Stimulated activated memory B cell treated with anti-CD40 and anti-IgM and Interleukin-4, amounts not matched to agents 10 μg/mL and 1 μg/mL and 100 μg/mL, for 72 hours (primary cell): ENCODE results near the gene DPH2.

ENCODE experiments used
- ATAC-seq: fragments of 150-1000 bp; cut with Tn5 transposase; 2 replicates; pipeline ENCODE4 v1.10.0; 2021
- H3K27ac Mint-ChIP-seq: one replicate; pipeline ENCODE4 v1.8.0; 2022; ENCODE audit warnings: mild to moderate bottlenecking, mixed read lengths
- H3K27me3 Mint-ChIP-seq: one replicate; pipeline ENCODE4 v1.8.0; 2022; ENCODE audit warnings: mixed read lengths
- H3K36me3 Mint-ChIP-seq: one replicate; pipeline ENCODE4 v1.8.0; 2022; ENCODE audit warnings: mixed read lengths
- H3K4me1 Mint-ChIP-seq: one replicate; pipeline ENCODE4 v1.8.0; 2022; ENCODE audit warnings: mixed read lengths
- H3K4me3 Mint-ChIP-seq: one replicate; pipeline ENCODE4 v1.8.0; 2022; ENCODE audit warnings: mild to moderate bottlenecking, moderate library complexity, mixed read lengths
- H3K9me3 Mint-ChIP-seq: one replicate; pipeline ENCODE4 v1.8.0; 2022; ENCODE audit warnings: mixed read lengths

Gene DPH2, protein sequence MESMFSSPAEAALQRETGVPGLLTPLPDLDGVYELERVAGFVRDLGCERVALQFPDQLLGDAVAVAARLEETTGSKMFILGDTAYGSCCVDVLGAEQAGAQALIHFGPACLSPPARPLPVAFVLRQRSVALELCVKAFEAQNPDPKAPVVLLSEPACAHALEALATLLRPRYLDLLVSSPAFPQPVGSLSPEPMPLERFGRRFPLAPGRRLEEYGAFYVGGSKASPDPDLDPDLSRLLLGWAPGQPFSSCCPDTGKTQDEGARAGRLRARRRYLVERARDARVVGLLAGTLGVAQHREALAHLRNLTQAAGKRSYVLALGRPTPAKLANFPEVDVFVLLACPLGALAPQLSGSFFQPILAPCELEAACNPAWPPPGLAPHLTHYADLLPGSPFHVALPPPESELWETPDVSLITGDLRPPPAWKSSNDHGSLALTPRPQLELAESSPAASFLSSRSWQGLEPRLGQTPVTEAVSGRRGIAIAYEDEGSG

DNA sequence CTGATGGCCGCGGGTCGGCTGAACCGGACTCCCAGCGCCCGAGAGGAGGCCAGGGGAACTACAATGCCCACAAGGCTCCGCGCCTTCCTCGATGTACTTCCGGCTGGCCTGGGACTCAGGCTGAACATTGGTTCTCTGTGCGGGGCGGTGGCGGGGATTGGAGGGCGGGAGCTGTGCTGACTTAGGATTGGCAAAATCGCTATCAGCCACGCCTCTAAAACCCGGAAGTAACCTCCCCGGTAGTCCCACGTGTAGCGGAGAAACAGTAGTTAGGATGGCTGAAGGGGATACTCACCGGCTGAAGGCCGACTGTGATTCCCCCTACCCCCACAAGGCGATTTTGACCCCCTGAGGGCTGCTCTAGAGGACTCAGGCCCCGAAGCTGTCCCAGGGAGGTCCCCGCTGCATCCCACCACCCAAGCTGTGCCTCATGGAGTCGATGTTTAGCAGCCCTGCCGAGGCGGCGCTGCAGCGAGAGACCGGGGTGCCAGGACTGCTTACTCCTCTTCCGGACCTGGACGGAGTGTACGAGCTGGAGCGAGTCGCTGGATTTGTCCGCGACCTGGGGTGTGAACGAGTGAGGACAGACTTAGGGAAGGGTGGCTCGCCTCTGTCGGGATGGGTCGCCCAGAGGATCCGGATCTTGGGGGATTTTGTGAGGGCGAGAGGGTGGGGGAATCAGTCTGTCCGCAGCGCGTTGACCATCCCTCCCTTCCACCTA, at the start of gene DPH2:
Gene DPH2, plus strand, starts transcription at position 265 of the 721 bp plus-strand sequence. Its CDS starts 166 bp downstream, at position 431.
- H3K4me3 Mint-ChIP-seq, result peak within 1 kb of the TSS; percentile 92
- H3K36me3 Mint-ChIP-seq, result peaks cover 17% of the 10 kb centered on the region
- H3K27ac Mint-ChIP-seq, result peak within 1 kb of the TSS; percentile 78
- peak; percentile 94 for ATAC-seq
- H3K27me3 Mint-ChIP-seq, result no peaks in the 10 kb centered on the region
- no peaks in the 10 kb centered on the region for H3K9me3 Mint-ChIP-seq
- H3K4me1 Mint-ChIP-seq, result peaks cover 38% of the 10 kb centered on the region

GRCh38 chr1:43921022-43921421, 48.8 kb upstream of the DPH2 start:
- Mint-ChIP-seq H3K36me3 (peaks cover 34% of the 10 kb centered on the region), H3K4me3 (no peak overlapping the region), H3K27ac (no peak overlapping the region), H3K27me3 (no peaks in the 10 kb centered on the region), H3K4me1 (no peaks in the 10 kb centered on the region), H3K9me3 (no peaks in the 10 kb centered on the region)
- ATAC-seq, result no peak

DNA sequence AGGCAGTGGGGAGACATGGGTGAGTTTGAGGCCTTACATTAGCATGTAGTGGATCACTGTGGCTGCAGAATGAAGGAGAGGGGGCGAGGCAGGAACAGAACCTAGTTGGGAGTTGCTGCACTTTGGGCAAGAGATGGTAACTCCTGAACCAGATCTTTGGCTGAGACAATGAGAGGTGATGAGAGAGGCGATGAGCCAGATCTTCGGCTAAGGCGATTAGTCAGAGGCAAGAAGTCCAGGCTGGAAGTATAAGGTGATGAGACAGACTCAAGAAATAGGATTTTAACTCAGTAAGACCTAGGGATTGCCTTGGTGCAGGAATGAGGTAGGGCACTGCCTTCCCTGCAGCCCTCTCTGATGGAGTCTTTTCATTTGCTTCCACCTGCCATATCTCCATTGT, 45.3 kb upstream of the DPH2 start:
- H3K9me3 Mint-ChIP-seq, result no peaks in the 10 kb centered on the region
- no peak overlapping the region for H3K4me3 Mint-ChIP-seq
- no peaks in the 10 kb centered on the region for H3K4me1 Mint-ChIP-seq
- peaks cover 39% of the 10 kb centered on the region for H3K36me3 Mint-ChIP-seq
- ATAC-seq, result no peak
- H3K27me3 Mint-ChIP-seq, result no peaks in the 10 kb centered on the region
- no peak overlapping the region for H3K27ac Mint-ChIP-seq

DNA sequence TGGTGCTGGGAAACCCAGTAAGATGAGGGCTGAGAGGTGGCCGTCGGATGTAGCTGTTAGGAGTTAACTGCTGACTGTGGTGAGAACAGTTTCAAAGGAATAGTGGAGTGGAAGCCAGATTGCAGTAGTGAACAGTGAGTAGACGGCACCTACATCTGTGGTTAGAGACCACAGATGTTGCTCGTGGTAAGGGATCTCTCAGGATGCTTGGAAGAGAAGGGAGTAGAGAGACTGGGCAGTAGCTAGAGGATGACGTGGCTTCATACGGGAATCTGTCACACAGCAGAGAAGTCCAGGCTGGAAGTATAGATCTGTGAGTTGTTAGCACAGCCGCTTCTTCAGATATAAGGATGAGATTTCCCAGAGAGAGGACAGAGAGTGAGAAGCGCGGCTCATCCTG, 44.0 kb upstream of the DPH2 start:
- Mint-ChIP-seq H3K27me3 (no peaks in the 10 kb centered on the region), H3K27ac (no peak overlapping the region), H3K4me3 (no peak overlapping the region), H3K36me3 (peaks cover 41% of the 10 kb centered on the region), H3K9me3 (no peaks in the 10 kb centered on the region), H3K4me1 (no peaks in the 10 kb centered on the region)
- ATAC-seq, result no peak

DNA sequence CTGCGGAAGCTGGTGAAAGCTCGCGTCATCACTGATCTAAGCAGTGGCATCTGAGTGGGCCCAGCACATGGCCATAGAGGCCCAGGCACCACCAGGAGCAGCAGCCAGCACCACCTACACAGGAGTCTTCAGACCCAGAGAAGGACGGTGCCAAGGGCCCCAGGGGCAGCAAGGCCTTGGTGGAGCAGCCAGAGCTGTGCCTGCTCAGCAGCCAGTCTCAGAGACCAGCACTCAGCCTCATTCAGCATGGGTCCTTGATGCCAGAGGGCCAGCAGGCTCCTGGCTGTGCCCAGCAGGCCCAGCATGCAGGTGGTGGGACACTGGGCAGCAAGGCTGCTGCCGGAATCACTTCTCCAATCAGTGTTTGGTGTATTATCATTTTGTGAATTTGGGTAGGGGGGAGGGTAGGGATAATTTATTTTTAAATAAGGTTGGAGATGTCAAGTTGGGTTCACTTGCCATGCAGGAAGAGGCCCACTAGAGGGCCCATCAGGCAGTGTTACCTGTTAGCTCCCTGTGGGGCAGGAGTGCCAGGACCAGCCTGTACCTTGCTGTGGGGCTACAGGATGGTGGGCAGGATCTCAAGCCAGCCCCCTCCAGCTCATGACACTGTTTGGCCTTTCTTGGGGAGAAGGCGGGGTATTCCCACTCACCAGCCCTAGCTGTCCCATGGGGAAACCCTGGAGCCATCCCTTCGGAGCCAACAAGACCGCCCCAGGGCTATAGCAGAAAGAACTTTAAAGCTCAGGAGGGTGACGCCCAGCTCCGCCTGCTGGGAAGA, 39.5 kb upstream of the DPH2 start:
- Mint-ChIP-seq H3K4me3 (no peak overlapping the region), H3K27ac (no peak overlapping the region), H3K4me1 (peaks cover 18% of the 10 kb centered on the region), H3K27me3 (peaks cover 33% of the 10 kb centered on the region), H3K36me3 (peaks cover 26% of the 10 kb centered on the region), H3K9me3 (no peaks in the 10 kb centered on the region)
- ATAC-seq, result no peak

GRCh38 chr1:43930949-43931275, 38.9 kb upstream of the DPH2 start:
- no peaks in the 10 kb centered on the region for H3K9me3 Mint-ChIP-seq
- peaks cover 38% of the 10 kb centered on the region for H3K27me3 Mint-ChIP-seq
- no peak overlapping the region for H3K4me3 Mint-ChIP-seq
- ATAC-seq, result no peak
- peaks cover 18% of the 10 kb centered on the region for H3K4me1 Mint-ChIP-seq
- peaks cover 20% of the 10 kb centered on the region for H3K36me3 Mint-ChIP-seq
- H3K27ac Mint-ChIP-seq, result no peak overlapping the region

DNA sequence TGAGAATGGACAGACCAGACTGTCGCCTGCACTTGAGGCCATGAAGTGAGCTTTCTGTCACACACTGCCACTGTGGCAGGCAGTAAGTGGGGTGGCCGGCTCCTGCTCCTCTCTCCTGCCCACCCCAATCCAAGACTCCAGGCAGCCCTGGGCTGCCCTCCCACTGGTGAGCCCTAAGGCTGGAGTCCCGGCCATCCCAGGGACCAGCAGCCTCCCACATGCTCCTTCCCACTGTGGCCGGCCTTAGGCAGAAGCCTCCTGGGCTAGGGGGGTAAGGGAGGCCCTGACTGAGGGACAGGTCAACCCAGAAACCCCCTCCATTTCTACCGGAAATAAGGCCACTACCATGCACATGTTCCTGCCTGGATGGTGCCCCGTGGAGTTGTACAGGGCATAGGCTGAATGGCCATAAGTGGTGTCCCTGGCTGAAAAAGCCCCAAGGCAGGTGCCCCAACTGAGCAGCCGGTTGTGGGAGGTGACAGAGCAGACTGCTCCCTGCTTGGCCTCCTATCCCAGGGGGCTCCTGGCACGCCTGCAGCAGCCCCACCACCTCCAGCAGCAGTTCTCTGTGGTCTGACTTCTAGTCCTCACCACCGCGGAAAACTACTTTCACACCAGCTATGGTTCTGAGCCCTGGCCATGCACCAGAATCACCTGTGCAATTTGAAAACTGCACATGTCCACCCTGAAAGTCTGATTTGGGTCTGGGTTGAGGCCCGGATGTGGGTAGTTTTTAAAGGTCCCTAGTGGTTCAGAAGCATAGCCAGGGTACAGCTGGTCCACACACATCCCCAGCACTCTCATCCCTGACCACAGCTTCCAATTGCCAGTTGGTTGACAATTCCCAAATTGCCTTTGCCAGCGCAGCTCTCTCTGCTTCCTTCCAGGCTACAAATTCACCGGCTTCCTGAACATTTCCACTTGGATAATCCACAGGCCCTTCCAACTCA, 37.8 kb upstream of the DPH2 start:
- Mint-ChIP-seq H3K36me3 (peaks cover 11% of the 10 kb centered on the region), H3K27ac (no peak overlapping the region), H3K27me3 (peaks cover 38% of the 10 kb centered on the region), H3K4me3 (no peak overlapping the region), H3K9me3 (no peaks in the 10 kb centered on the region), H3K4me1 (peaks cover 23% of the 10 kb centered on the region)
- no peak for ATAC-seq

- peaks cover 38% of the 10 kb centered on the region for H3K27me3 Mint-ChIP-seq
- H3K4me3 Mint-ChIP-seq, result no peak overlapping the region
- H3K36me3 Mint-ChIP-seq, result peaks cover 10% of the 10 kb centered on the region
- no peaks in the 10 kb centered on the region for H3K9me3 Mint-ChIP-seq
- H3K4me1 Mint-ChIP-seq, result peaks cover 23% of the 10 kb centered on the region
- no peak overlapping the region for H3K27ac Mint-ChIP-seq
- ATAC-seq, result no peak
These were observed 36.9 kb upstream of the DPH2 start for GRCh38 chr1:43932786-43933385.

DNA sequence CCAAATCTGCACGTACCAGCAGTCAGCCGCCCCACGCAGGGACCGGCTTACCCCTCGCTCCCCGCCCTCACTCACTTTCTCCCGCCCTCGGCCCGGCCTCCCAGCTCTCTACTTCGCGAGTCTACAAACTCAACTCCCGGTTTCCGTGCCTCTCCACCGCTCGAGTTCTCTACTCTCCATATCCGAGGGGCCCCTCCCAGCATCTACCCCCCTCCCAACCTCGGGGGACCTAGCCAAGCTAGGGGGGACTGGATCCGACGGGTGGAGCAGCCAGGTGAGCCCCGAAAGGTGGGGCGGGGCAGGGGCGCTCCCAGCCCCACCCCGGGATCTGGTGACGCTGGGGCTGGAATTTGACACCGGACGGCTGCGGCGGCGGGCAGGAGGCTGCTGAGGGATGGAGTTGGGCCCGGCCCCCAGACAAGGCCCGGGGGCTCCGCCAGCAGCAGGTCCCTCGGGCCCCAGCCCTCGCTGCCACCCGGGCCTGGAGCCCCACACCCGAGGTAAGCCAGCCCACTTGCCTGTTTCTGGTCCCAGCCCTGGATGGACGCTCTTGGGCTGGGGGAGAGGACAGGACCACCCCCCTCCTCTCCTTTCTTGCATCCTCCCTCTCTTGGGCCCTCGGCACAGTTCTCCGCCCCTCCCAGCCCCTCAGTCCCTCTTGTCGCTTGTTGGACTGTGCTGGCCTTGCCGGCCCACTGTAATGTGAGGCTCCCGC, 36.3 kb upstream of the DPH2 start, which contains the start of gene ARTN:
Gene ARTN, plus strand, starts transcription at position 416 of the 715 bp plus-strand sequence. CDS start 1,856 bp downstream, outside the sequence.
- Mint-ChIP-seq H3K4me3 (peak within 1 kb of the TSS; percentile 46), H3K27me3 (peaks cover 38% of the 10 kb centered on the region), H3K9me3 (no peaks in the 10 kb centered on the region), H3K4me1 (peaks cover 23% of the 10 kb centered on the region), H3K36me3 (peaks cover 16% of the 10 kb centered on the region), H3K27ac (no peak within 1 kb of the TSS)
- no peak for ATAC-seq

- no peaks in the 10 kb centered on the region for H3K9me3 Mint-ChIP-seq
- H3K4me3 Mint-ChIP-seq, result peak overlapping the region; percentile 46
- H3K36me3 Mint-ChIP-seq, result peaks cover 21% of the 10 kb centered on the region
- peaks cover 23% of the 10 kb centered on the region for H3K4me1 Mint-ChIP-seq
- ATAC-seq, result peak; percentile 53
- peaks cover 38% of the 10 kb centered on the region for H3K27me3 Mint-ChIP-seq
- H3K27ac Mint-ChIP-seq, result no peak overlapping the region
These were observed 35.5 kb upstream of the DPH2 start for GRCh38 chr1:43934101-43934985.

- ATAC-seq, result no peak
- H3K27me3 Mint-ChIP-seq, result peaks cover 38% of the 10 kb centered on the region
- H3K4me3 Mint-ChIP-seq, result no peak overlapping the region
These were observed 34.9 kb upstream of the DPH2 start for GRCh38 chr1:43934986-43935324.

GRCh38 chr1:43935711-43936427, 33.9 kb upstream of the DPH2 start:
- Mint-ChIP-seq H3K27me3 (peaks cover 38% of the 10 kb centered on the region), H3K27ac (no peak overlapping the region), H3K4me1 (peaks cover 23% of the 10 kb centered on the region), H3K4me3 (peak overlapping the region; percentile 4), H3K36me3 (peaks cover 27% of the 10 kb centered on the region), H3K9me3 (no peaks in the 10 kb centered on the region)
- ATAC-seq, result peak; percentile 35

More at GRCh38 chr1:43934986-43935324, 34.9 kb upstream of the DPH2 start:
- H3K4me1 Mint-ChIP-seq, result peaks cover 23% of the 10 kb centered on the region
- no peak overlapping the region for H3K27ac Mint-ChIP-seq
- H3K9me3 Mint-ChIP-seq, result no peaks in the 10 kb centered on the region
- peaks cover 23% of the 10 kb centered on the region for H3K36me3 Mint-ChIP-seq
